Measurements from ENCODE around the gene TMEM101.

TMEM101 gene

GRCh38 chr17:44029736-44030135 lies 15.0 kb upstream of the TMEM101 start (continued):
- no peak for TF ChIP-seq PATZ1 (CRISPR knock-in tag; IDR thresholded peaks at IDR 0.05; ENCODE audit: borderline replicate concordance)
- TF ChIP-seq ZFP30 (CRISPR knock-in tag; IDR thresholded peaks at IDR 0.05) = no peak
- no peak for TF ChIP-seq PPARA (CRISPR knock-in tag; IDR thresholded peaks at IDR 0.05; ENCODE audit: borderline replicate concordance)
- TF ChIP-seq OSR1 (CRISPR knock-in tag; IDR thresholded peaks at IDR 0.05) = no peak
- no peak for TF ChIP-seq TOX (CRISPR knock-in tag; IDR thresholded peaks at IDR 0.05; ENCODE audit: borderline replicate concordance)
- TF ChIP-seq ESRRG (CRISPR knock-in tag; IDR thresholded peaks at IDR 0.05) = no peak

GRCh38 chr17:44024853-44025252 lies 10.1 kb upstream of the TMEM101 start:
- TF ChIP-seq POU6F1 (CRISPR knock-in tag; IDR thresholded peaks at IDR 0.05; ENCODE audit: borderline replicate concordance, low read depth) = no peak
- no peak for TF ChIP-seq CSRNP3 (CRISPR knock-in tag; IDR thresholded peaks at IDR 0.05)
- TF ChIP-seq GLIS3 (CRISPR knock-in tag; IDR thresholded peaks at IDR 0.05) = no peak
- no peak for TF ChIP-seq ZNF565 (CRISPR knock-in tag; conservative IDR thresholded peaks at IDR 0.05; ENCODE audit: low read depth)
- TF ChIP-seq ESRRG (CRISPR knock-in tag; IDR thresholded peaks at IDR 0.05) = no peak
- TF ChIP-seq TCF4 (CRISPR knock-in tag; IDR thresholded peaks at IDR 0.05; ENCODE audit: borderline replicate concordance) = no peak
- TF ChIP-seq TSHZ2 (CRISPR knock-in tag; IDR thresholded peaks at IDR 0.05) = no peak
- no peak for TF ChIP-seq BACH2 (CRISPR knock-in tag; IDR thresholded peaks at IDR 0.05; ENCODE audit: borderline replicate concordance)
- no peak for ATAC-seq

- TF ChIP-seq TCF4 (CRISPR knock-in tag; IDR thresholded peaks at IDR 0.05; ENCODE audit: borderline replicate concordance) (peak; percentile 18; the same call in 1 of the 2 replicates), RARB (CRISPR knock-in tag; IDR thresholded peaks at IDR 0.05) (no peak), SNAI2 (CRISPR knock-in tag; IDR thresholded peaks at IDR 0.05) (no peak), TOX (CRISPR knock-in tag; IDR thresholded peaks at IDR 0.05; ENCODE audit: borderline replicate concordance) (no peak), ZNF8 (CRISPR knock-in tag; IDR thresholded peaks at IDR 0.05) (no peak), ZFP30 (CRISPR knock-in tag; IDR thresholded peaks at IDR 0.05) (no peak)
- ATAC-seq = peak; percentile 25; the same call in 2 of the 3 replicates
Observed at GRCh38 chr17:44024271-44024663, 9.5 kb upstream of the TMEM101 start.

GRCh38 chr17:44023545-44024270 lies 8.9 kb upstream of the TMEM101 start:
- peak; percentile 25; the same call in 2 of the 3 replicates for ATAC-seq
- no peak for TF ChIP-seq ZC3H10 (CRISPR knock-in tag; IDR thresholded peaks at IDR 0.05)
- no peak for TF ChIP-seq PATZ1 (CRISPR knock-in tag; IDR thresholded peaks at IDR 0.05; ENCODE audit: borderline replicate concordance)
- TF ChIP-seq SNAI2 (CRISPR knock-in tag; IDR thresholded peaks at IDR 0.05) = no peak
- TF ChIP-seq ISL1 (CRISPR knock-in tag; IDR thresholded peaks at IDR 0.05) = no peak
- TF ChIP-seq ZFP3 (CRISPR knock-in tag; IDR thresholded peaks at IDR 0.05) = no peak
- no peak for TF ChIP-seq ARNTL (CRISPR knock-in tag; IDR thresholded peaks at IDR 0.05; ENCODE audit: borderline replicate concordance, low read depth)
- no peak for TF ChIP-seq TCF4 (CRISPR knock-in tag; IDR thresholded peaks at IDR 0.05; ENCODE audit: borderline replicate concordance)
- TF ChIP-seq RARB (CRISPR knock-in tag; IDR thresholded peaks at IDR 0.05) = no peak
- TF ChIP-seq TOX (CRISPR knock-in tag; IDR thresholded peaks at IDR 0.05; ENCODE audit: borderline replicate concordance) = no peak
- TF ChIP-seq GLIS3 (CRISPR knock-in tag; IDR thresholded peaks at IDR 0.05) = no peak
- no peak for TF ChIP-seq PPARA (CRISPR knock-in tag; IDR thresholded peaks at IDR 0.05; ENCODE audit: borderline replicate concordance)
- TF ChIP-seq ZFP30 (CRISPR knock-in tag; IDR thresholded peaks at IDR 0.05) = no peak
